Spleen (tissue), 11 donors: ENCODE results near the gene FLVCR2. TPM values are rescaled to one million over a fixed set of nuclear protein-coding genes. Genes with fewer than 3 reads are reported as not detected.

Experiments used
- DNase-seq: peaks from one replicate; pipeline ENCODE4 v3.0.0-alpha.2; 2020
- H3K27ac ChIP-seq, 8 donors: fragments of 200-600 bp; sonication (generic) in 7 of 8; 1 replicate in 4 of 8; 2 replicates in 4 of 8; pipeline versions ENCODE4 v1.5.0 to v1.8.0; 2016 to 2021; ENCODE audit warnings: inconsistent platforms in 4 of 8, mild to moderate bottlenecking in 4 of 8, moderate library complexity in 1 of 8
- H3K27me3 ChIP-seq, 7 donors: fragments of 200-600 bp; sonication (generic) in 6 of 7; replicated peaks in 1 of 7; 1 replicate in 4 of 7; 2 replicates in 3 of 7; pipeline versions ENCODE4 v1.5.0 to v1.8.0; 2016 to 2021; ENCODE audit warnings: inconsistent platforms in 3 of 7, mild to moderate bottlenecking in 1 of 7
- H3K36me3 ChIP-seq, 6 donors: fragments of 200-600 bp; sonication (generic) in 5 of 6; 1 replicate in 4 of 6; 2 replicates in 2 of 6; pipeline versions ENCODE4 v1.5.0 to v1.8.0; 2016 to 2021; ENCODE audit warnings: inconsistent platforms in 2 of 6
- H3K4me1 ChIP-seq, 6 donors: fragments of 200-600 bp; sonication (generic) in 5 of 6; 1 replicate in 3 of 6; 2 replicates in 3 of 6; pipeline versions ENCODE4 v1.5.0 to v1.8.0; 2016 to 2021; ENCODE audit warnings: inconsistent platforms in 3 of 6
- H3K4me3 ChIP-seq, 8 donors: fragments of 200-600 bp; sonication (generic) in 7 of 8; 1 replicate in 4 of 8; 2 replicates in 4 of 8; pipeline versions ENCODE4 v1.5.0 to v1.8.0; 2016 to 2021; ENCODE audit warnings: inconsistent platforms in 4 of 8, mild to moderate bottlenecking in 4 of 8, moderate library complexity in 2 of 8
- H3K9me3 ChIP-seq, 8 donors: fragments of 200-600 bp; sonication (generic) in 7 of 8; 1 replicate in 4 of 8; 2 replicates in 4 of 8; pipeline versions ENCODE4 v1.5.0 to v1.8.0; 2016 to 2021; ENCODE audit warnings: inconsistent platforms in 4 of 8
- POLR2A ChIP-seq, 3 donors: fragments of 450-650 bp; IDR thresholded peaks; one replicate each; pipeline ENCODE4 v1.5.1; 2017; ENCODE audit warnings: antibody characterized with exemption in 3 of 3, mild to moderate bottlenecking in 1 of 3
- POLR2AphosphoS5 ChIP-seq, 3 donors: sonication (generic); formaldehyde crosslinking; IDR thresholded peaks; one replicate each; pipeline ENCODE4 v1.5.1; 2017; ENCODE audit warnings: antibody characterized with exemption in 3 of 3
- WGBS, 5 donors: extraction: QIAGEN DNeasy Blood & Tissue Kit in 3 of 5; methylation state at CpG; one replicate each; pipeline versions ENCODE4 v1.1.5 to v1.1.7; 2013 to 2018; 5-methylcytosine and 5-hydroxymethylcytosine counted together
- intact Hi-C: fragments of 100-400 bp; cut with DNase I; formaldehyde crosslinking; loops from one replicate; pipeline ENCODE4 v1.15.0; 2023; ENCODE audit warnings: low total_unique reads
- polyA plus RNA-seq, 3 donors: library from polyadenylated mRNA; stranded (reverse); fragments of 200-250 nt; gene quantifications; one replicate each; pipeline ENCODE4 v1.2.1, GENCODE V29; 2013
- total RNA-seq, 7 donors: library from RNA; depleted of rRNA in 3 of 7; stranded (reverse); fragments of >200 nt in 3 of 7; fragmentation: NEBNext Ultra II Directional in 4 of 7; extraction: Animal tissue kit (Norgen Biotek cat#: 25700) in 4 of 7; gene quantifications; one replicate each; pipeline versions ENCODE4 v1.1.0 to v1.2.1, GENCODE V29; 2016 to 2021
- TF ChIP-seq, protein P1 (sequence below), 11 experiments: fragments of 200-600 bp in 7 of 11; fragments of 450-650 bp in 4 of 11; sonication (generic) in 4 of 11; IDR thresholded peaks in 8 of 11; conservative IDR thresholded peaks in 3 of 11; 1 replicate in 7 of 11; 2 replicates in 4 of 11; pipeline versions ENCODE4 v1.4.0 to v1.8.0; 2016 to 2021; ENCODE audit warnings: antibody characterized with exemption in 11 of 11, inconsistent platforms in 4 of 11, mild to moderate bottlenecking in 1 of 11
- donor health status: healthy with polysubstance abuse.
- donor health status: DM: no; HTN: no; CAD: no; lungs with moderate emphysema.
- donor health status: DM: no; HTN: no; CAD: no.
- donor health status: Bipolar disorder and iron deficiency.
- donor health status: healthy.
- donor health status: DM: no; HTN: no; CAD: no.
- donor health status: DM: yes; HTN: yes; CAD: no.

The FLVCR2 gene
- total and polyA plus RNA-seq, 10 donors: 4.8 to 47.9 (median 30.2) TPM

DNA sequence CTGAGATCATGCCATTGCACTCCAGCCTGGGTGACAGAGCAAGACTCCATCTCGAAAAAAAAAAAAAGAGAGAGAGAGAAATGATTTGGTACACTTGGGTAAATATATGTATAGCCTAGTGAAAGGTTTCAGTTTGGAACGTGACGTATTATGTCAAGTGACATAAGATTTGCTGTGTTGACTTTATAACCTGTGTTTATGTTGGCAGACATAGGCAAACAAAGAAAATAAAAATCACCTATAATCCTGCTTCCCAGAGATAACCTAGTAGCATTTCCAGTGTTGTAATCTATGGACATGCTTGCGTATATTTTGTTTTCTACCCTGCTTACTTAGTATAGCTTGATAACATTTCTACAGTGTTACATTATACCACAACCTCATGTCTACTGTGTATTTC is 65.6 kb downstream of the FLVCR2 start:
- Histone ChIP-seq H3K4me1 (peaks cover 0 to 7% (median 2%) of the 10 kb centered on the region in 6 donors), H3K36me3 (peaks cover 0 to 94% (median 7%) of the 10 kb centered on the region in 6 donors), H3K27me3 (no peaks in the 10 kb centered on the region), H3K27ac (no peak overlapping the region), H3K4me3 (no peak overlapping the region), H3K9me3 (no peaks in the 10 kb centered on the region)
- DNase-seq: no peak
- 62 to 72% (median 70%) methylated on average over 4 of the region's 4 CpGs for WGBS, 5 donors
- intact Hi-C loops: no loop called here
- TF ChIP-seq POLR2A (IDR thresholded peaks at IDR 0.05) (no peak), POLR2AphosphoS5 (IDR thresholded peaks at IDR 0.05) (no peak)
- TF ChIP-seq, protein P1, sequence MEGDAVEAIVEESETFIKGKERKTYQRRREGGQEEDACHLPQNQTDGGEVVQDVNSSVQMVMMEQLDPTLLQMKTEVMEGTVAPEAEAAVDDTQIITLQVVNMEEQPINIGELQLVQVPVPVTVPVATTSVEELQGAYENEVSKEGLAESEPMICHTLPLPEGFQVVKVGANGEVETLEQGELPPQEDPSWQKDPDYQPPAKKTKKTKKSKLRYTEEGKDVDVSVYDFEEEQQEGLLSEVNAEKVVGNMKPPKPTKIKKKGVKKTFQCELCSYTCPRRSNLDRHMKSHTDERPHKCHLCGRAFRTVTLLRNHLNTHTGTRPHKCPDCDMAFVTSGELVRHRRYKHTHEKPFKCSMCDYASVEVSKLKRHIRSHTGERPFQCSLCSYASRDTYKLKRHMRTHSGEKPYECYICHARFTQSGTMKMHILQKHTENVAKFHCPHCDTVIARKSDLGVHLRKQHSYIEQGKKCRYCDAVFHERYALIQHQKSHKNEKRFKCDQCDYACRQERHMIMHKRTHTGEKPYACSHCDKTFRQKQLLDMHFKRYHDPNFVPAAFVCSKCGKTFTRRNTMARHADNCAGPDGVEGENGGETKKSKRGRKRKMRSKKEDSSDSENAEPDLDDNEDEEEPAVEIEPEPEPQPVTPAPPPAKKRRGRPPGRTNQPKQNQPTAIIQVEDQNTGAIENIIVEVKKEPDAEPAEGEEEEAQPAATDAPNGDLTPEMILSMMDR (IDR thresholded peaks at IDR 0.05 in 8 of 11, conservative IDR thresholded peaks at IDR 0.05 in 3 of 11): no peak

DNA sequence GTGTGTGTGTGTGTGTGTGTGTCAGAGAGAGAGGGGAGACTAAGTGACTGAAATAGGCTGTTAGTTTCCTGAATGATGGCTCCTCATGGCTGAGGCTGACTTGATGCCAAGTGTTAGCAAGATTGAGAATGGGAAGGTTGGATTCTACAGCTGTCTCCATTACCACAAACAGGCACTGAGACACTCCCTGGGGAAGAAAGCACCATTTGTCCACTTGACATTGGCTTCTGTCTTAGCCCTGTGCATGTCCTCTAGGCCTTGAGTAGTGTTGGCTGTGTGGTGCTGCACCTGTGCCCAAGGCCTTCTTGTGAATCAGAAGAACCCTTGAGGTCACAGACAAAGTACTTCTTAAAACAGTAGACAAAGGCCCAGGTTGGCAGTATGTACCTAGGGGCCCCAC is 66.6 kb downstream of the FLVCR2 start:
- peaks cover 0 to 95% (median 18%) of the 10 kb centered on the region in 6 donors for H3K36me3 ChIP-seq
- no peak for DNase-seq
- no peak overlapping the region for H3K27ac ChIP-seq
- H3K27me3 ChIP-seq: no peaks in the 10 kb centered on the region
- no peak overlapping the region for H3K4me3 ChIP-seq
- TF ChIP-seq, protein P1 (IDR thresholded peaks at IDR 0.05 in 8 of 11, conservative IDR thresholded peaks at IDR 0.05 in 3 of 11): no peak
- TF ChIP-seq POLR2A (IDR thresholded peaks at IDR 0.05) (no peak), POLR2AphosphoS5 (IDR thresholded peaks at IDR 0.05) (no peak)
- intact Hi-C loops: no loop called here
- no peaks in the 10 kb centered on the region for H3K9me3 ChIP-seq
- H3K4me1 ChIP-seq: peaks cover 0 to 7% (median 2%) of the 10 kb centered on the region in 6 donors

DNA sequence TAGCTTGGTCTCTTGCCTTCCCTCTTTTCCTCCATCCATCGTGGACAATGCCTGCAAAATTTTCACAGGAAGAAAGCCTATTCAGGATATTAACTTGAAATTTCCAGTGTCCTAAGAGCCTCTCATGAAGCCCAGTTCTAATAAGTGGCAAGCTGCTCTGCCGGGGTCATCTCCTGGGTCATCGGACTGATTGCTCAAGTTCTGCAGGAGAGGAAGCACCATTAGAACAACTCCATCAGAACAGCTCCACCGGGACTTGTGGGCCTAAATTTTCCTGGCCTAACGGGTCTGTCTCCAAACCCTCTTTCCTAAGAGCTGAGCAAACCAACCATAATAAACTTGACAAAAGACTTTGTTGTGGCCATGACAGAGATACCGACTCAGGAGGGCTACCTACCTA is 68.3 kb downstream of the FLVCR2 start:
- Histone ChIP-seq H3K27ac (peak overlapping the region in 4 of 8 donors; percentile 20 to 46 (median 37)), H3K36me3 (peaks cover 0 to 95% (median 34%) of the 10 kb centered on the region in 6 donors), H3K9me3 (no peaks in the 10 kb centered on the region), H3K27me3 (no peaks in the 10 kb centered on the region), H3K4me1 (peaks cover 0 to 7% (median 2%) of the 10 kb centered on the region in 6 donors), H3K4me3 (no peak overlapping the region)
- no peak for DNase-seq
- WGBS, 5 donors: 78 to 86% (median 80%) methylated on average over 6 of the region's 6 CpGs
- intact Hi-C loops: no loop called here
- TF ChIP-seq, protein P1 (IDR thresholded peaks at IDR 0.05 in 8 of 11, conservative IDR thresholded peaks at IDR 0.05 in 3 of 11): no peak
- no peak for TF ChIP-seq POLR2A (IDR thresholded peaks at IDR 0.05)
- TF ChIP-seq POLR2AphosphoS5 (IDR thresholded peaks at IDR 0.05): peak in 1 of 3 donors; percentile 27

DNA sequence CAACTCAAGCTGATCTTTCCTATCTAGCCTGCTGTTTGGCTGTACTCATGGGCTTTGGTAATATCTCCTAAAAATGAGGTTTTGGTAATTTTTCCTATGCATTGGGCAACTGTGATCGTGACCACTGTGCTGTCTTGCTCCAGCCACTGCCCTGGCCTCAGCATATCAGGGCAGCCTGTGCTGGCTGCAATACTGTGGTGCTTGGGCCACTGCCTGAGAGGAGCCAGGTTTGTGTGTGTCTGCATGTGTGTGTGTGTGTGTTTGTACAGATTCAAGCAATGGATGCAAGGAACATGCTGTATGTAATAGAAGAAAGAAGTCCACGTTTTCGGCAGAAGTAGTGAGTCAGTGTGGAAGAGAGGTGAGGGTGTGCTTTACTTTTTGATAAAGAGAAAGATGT is 69.2 kb downstream of the FLVCR2 start:
- DNase-seq: no peak
- Histone ChIP-seq H3K27ac (peak overlapping the region in 3 of 8 donors; percentile 24 to 46 (median 44)), H3K9me3 (no peaks in the 10 kb centered on the region), H3K4me3 (no peak overlapping the region), H3K27me3 (no peaks in the 10 kb centered on the region), H3K36me3 (peaks cover 0 to 95% (median 39%) of the 10 kb centered on the region in 6 donors), H3K4me1 (peaks cover 0 to 9% (median 3%) of the 10 kb centered on the region in 6 donors)
- WGBS, 5 donors: 73 to 90% (median 81%) methylated on average over 3 of the region's 3 CpGs
- intact Hi-C loops: no loop called here
- TF ChIP-seq POLR2AphosphoS5 (IDR thresholded peaks at IDR 0.05) (no peak), POLR2A (IDR thresholded peaks at IDR 0.05) (no peak)
- TF ChIP-seq, protein P1 (IDR thresholded peaks at IDR 0.05 in 8 of 11, conservative IDR thresholded peaks at IDR 0.05 in 3 of 11): no peak
